Duodenal mucosa (tissue), 2 donors: ENCODE measurements around the gene PRKCA.
"Not testable (repeated sequence)": the region's sequence is repeated elsewhere in the genome, so short reads cannot be mapped to it uniquely, and the experiment has no call there.

Experiments
- H3K27ac ChIP-seq: one replicate; pipeline ENCODE4 v1.7.0; 2013; ENCODE audit warnings: low read depth, low read length
- H3K27me3 ChIP-seq, 2 donors: one replicate each; pipeline ENCODE4 v1.7.0; 2013; ENCODE audit warnings: low read length in 2 of 2, control low read depth in 1 of 2; ENCODE audit not compliant: insufficient read depth in 2 of 2, control insufficient read depth in 1 of 2
- H3K36me3 ChIP-seq, 2 donors: one replicate each; pipeline ENCODE4 v1.7.0; 2013; ENCODE audit warnings: low read length in 2 of 2, control low read depth in 1 of 2; ENCODE audit not compliant: insufficient read depth in 2 of 2, control insufficient read depth in 1 of 2
- H3K4me1 ChIP-seq, 2 donors: one replicate each; pipeline ENCODE4 v1.7.0; 2013; ENCODE audit warnings: low read length in 2 of 2, control low read depth in 1 of 2; ENCODE audit not compliant: insufficient read depth in 2 of 2, control insufficient read depth in 1 of 2
- H3K4me3 ChIP-seq, 2 donors: one replicate each; pipeline ENCODE4 v1.7.0; 2013; ENCODE audit warnings: low read length in 2 of 2, low read depth in 1 of 2
- H3K9ac ChIP-seq, 2 donors: one replicate each; pipeline ENCODE4 v1.7.0; 2013; ENCODE audit warnings: low read length in 2 of 2, low read depth in 1 of 2
- H3K9me3 ChIP-seq, 2 donors: one replicate each; pipeline ENCODE4 v1.7.0; 2013; ENCODE audit warnings: low read length in 2 of 2, control low read depth in 1 of 2; ENCODE audit not compliant: control insufficient read depth in 1 of 2

The PRKCA gene

GRCh38 chr17:66349521-66350254, 47.3 kb downstream of the PRKCA start:
- Histone ChIP-seq H3K36me3 (no peaks in the 10 kb centered on the region), H3K9me3 (no peaks in the 10 kb centered on the region), H3K9ac (peak overlapping the region in 1 of 2 donors; percentile 21), H3K4me3 (no peak overlapping the region), H3K27me3 (no peaks in the 10 kb centered on the region), H3K4me1 (peaks cover 50 to 79% of the 10 kb centered on the region in 2 donors), H3K27ac (no peak overlapping the region)

- peaks cover 47 to 72% of the 10 kb centered on the region in 2 donors for H3K4me1 ChIP-seq
- peak overlapping the region in 1 of 2 donors; percentile 20 for H3K9ac ChIP-seq
- not testable (repeated sequence) for H3K27ac ChIP-seq, H3K9me3 ChIP-seq, H3K36me3 ChIP-seq, H3K27me3 ChIP-seq
- H3K4me3 ChIP-seq = peak overlapping the region; percentile 0 to 28
Measured at GRCh38 chr17:66350576-66350975, 48.2 kb downstream of the PRKCA start.

DNA sequence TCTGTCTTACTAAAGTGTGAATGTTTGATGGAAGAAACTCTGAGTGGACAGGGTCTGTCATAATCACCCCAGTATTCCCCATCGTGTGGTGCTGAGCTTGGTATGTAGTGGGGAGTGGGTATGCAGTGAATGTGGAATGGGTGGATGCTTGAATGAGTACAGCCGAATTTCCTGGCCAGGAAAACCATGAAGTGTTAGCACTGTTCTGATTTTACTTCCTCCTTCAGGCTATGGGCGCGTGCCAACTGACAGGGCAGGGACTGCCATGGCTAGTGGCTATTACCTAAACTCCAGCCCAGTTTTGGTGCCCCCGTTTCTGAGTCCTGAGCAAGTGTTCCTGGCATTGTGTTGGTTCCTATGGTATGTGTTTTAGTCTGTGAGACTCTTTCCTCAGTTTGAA, 48.6 kb downstream of the PRKCA start:
- peaks cover 47 to 68% of the 10 kb centered on the region in 2 donors for H3K4me1 ChIP-seq
- H3K36me3 ChIP-seq = no peaks in the 10 kb centered on the region
- no peaks in the 10 kb centered on the region for H3K9me3 ChIP-seq
- H3K27ac ChIP-seq = no peak overlapping the region
- peak overlapping the region; percentile 0 to 28 for H3K4me3 ChIP-seq
- H3K9ac ChIP-seq = peak overlapping the region in 1 of 2 donors; percentile 20
- no peaks in the 10 kb centered on the region for H3K27me3 ChIP-seq

- Histone ChIP-seq H3K36me3 (no peaks in the 10 kb centered on the region), H3K9me3 (no peaks in the 10 kb centered on the region), H3K9ac (no peak overlapping the region), H3K4me1 (peaks cover 47 to 68% of the 10 kb centered on the region in 2 donors), H3K4me3 (peak overlapping the region; percentile 2 to 19), H3K27me3 (no peaks in the 10 kb centered on the region), H3K27ac (peak overlapping the region; percentile 22)
Measured at GRCh38 chr17:66351701-66352100, 49.3 kb downstream of the PRKCA start.

DNA sequence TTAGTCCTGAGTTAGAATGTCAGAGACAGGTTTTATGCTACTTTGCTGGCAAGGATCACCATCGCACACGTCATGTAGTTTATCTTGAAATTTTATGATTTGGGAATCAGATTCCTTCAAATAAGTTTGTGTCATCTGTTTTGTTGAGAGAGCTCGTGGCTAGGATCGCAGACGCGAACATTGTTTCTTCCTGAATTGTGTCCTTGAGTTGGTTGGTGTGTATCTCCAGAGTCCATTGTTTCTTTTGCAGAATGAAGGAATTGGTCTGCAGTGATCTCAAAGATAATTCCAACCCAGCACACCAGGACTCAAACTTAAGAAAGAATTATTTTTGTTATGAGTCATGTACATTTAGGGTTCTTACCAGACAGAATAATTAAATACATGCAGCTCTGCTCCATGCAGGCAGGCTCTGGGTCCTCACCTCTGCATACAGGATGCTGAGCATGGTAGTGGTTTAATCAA, 51.6 kb downstream of the PRKCA start:
- Histone ChIP-seq H3K27ac (no peak overlapping the region), H3K4me3 (no peak overlapping the region), H3K36me3 (no peaks in the 10 kb centered on the region), H3K9me3 (no peaks in the 10 kb centered on the region), H3K4me1 (peaks cover 39 to 48% of the 10 kb centered on the region in 2 donors), H3K27me3 (no peaks in the 10 kb centered on the region), H3K9ac (no peak overlapping the region)

- Histone ChIP-seq H3K36me3 (no peaks in the 10 kb centered on the region), H3K9me3 (no peaks in the 10 kb centered on the region), H3K9ac (no peak overlapping the region), H3K27ac (no peak overlapping the region), H3K4me1 (peaks cover 34 to 43% of the 10 kb centered on the region in 2 donors), H3K27me3 (no peaks in the 10 kb centered on the region), H3K4me3 (no peak overlapping the region)
Measured at GRCh38 chr17:66354472-66354871, 52.1 kb downstream of the PRKCA start.

GRCh38 chr17:66354981-66355380, 52.6 kb downstream of the PRKCA start:
- no peak overlapping the region for H3K27ac ChIP-seq
- H3K4me1 ChIP-seq = peaks cover 29 to 38% of the 10 kb centered on the region in 2 donors
- no peaks in the 10 kb centered on the region for H3K9me3 ChIP-seq
- no peaks in the 10 kb centered on the region for H3K27me3 ChIP-seq
- H3K36me3 ChIP-seq = no peaks in the 10 kb centered on the region
- H3K4me3 ChIP-seq = no peak overlapping the region
- H3K9ac ChIP-seq = no peak overlapping the region

- no peak overlapping the region for H3K27ac ChIP-seq
- no peaks in the 10 kb centered on the region for H3K9me3 ChIP-seq
- no peak overlapping the region for H3K4me3 ChIP-seq
- peaks cover 23 to 33% of the 10 kb centered on the region in 2 donors for H3K4me1 ChIP-seq
- H3K27me3 ChIP-seq = no peaks in the 10 kb centered on the region
- no peaks in the 10 kb centered on the region for H3K36me3 ChIP-seq
- H3K9ac ChIP-seq = no peak overlapping the region
Measured at GRCh38 chr17:66355510-66355909, 53.1 kb downstream of the PRKCA start.

DNA sequence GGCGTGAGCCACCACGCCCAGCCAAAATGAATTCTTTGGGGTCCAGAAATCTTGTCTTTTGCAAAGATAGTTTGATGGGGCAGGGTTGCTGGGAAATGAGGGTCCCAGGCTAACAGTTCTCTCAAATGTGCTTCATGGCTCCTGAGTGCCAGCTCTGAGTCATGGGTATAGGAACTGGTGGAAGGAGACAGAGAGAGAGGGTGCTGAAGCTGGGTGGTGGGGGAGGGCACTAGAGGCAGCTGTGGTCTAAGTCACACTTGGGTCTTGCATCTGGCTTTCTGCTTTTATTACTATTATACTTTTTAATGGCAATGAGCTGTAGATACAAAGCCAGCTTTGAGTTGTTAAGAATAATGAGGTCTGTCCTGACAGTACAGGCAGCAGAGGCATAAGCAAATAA, 54.6 kb downstream of the PRKCA start:
- peaks cover 11 to 19% of the 10 kb centered on the region in 2 donors for H3K4me1 ChIP-seq

GRCh38 chr17:66359351-66359750, 56.9 kb downstream of the PRKCA start:
- Histone ChIP-seq H3K36me3 (no peaks in the 10 kb centered on the region), H3K27me3 (no peaks in the 10 kb centered on the region)

More for the DNA sequence above, 54.6 kb downstream of the PRKCA start:
- Histone ChIP-seq H3K27ac (no peak overlapping the region), H3K27me3 (no peaks in the 10 kb centered on the region), H3K9ac (no peak overlapping the region), H3K36me3 (no peaks in the 10 kb centered on the region), H3K4me3 (no peak overlapping the region), H3K9me3 (no peaks in the 10 kb centered on the region)

More at GRCh38 chr17:66359351-66359750, 56.9 kb downstream of the PRKCA start:
- H3K27ac ChIP-seq = no peak overlapping the region
- peaks cover 2 to 8% of the 10 kb centered on the region in 2 donors for H3K4me1 ChIP-seq
- no peaks in the 10 kb centered on the region for H3K9me3 ChIP-seq
- H3K9ac ChIP-seq = no peak overlapping the region
- H3K4me3 ChIP-seq = no peak overlapping the region
